Mucosa of gallbladder (tissue), 1 donor: ENCODE data around the gene PLEKHH2. TPM values are rescaled to one million over a fixed set of nuclear protein-coding genes. Genes with fewer than 3 reads are reported as not detected.

Source experiments
- DNase-seq: peaks from one replicate; pipeline ENCODE4 v3.0.0-alpha.2; 2020; ENCODE audit warnings: low spot score
- total RNA-seq: library from RNA; stranded (reverse); gene quantifications from one replicate; pipeline ENCODE4 v1.2.1, GENCODE V29; 2021
- donor health status: DM: no; HTN: no; CAD: no.

Gene PLEKHH2
- total RNA-seq, 1 donor from 2014 or later = 20.5 TPM

DNA sequence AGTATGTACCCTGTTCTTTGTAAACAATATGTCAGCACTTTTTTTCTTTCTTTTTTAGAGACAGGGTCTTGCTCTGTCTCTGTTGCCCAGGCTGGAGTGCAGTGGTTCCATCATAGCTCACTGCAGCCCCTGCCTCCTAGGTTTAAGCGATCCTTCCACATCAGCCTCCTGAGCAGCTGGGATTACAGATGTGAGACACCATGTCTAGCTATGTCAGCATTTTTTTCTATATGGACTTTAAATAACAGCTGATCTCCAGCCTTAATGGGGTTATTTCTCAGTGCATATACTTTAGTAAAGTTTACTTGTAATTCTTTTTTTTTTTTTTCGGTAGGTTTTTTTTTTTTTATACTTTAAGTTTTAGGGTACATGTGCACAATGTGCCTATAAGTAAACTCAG is 174.9 kb downstream of the PLEKHH2 start:
- no peak for DNase-seq

- no peak for DNase-seq
Observed at GRCh38 chr2:43812947-43813346, 175.9 kb downstream of the PLEKHH2 start.

DNA sequence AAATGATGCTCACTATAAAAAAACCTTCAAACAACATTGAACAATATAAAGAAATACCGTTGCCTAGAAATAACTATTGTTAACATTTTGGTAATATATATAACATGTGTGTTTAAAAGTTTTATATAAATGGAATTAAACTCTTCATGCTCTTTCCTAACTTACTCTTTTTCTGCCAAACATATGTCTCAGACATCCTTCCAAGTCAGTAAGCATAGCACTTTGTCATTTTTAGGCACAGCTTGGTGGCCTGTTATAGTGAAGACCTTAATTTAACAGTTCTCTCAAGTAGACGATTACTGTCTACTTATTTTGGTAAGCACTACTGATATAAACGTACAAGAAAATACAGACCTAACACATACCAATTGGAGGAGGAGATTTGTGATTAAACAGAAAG is 177.7 kb downstream of the PLEKHH2 start:
- DNase-seq = no peak

Other genes starting within 250 kb of the PLEKHH2 start
- 35.9 TPM for gene THADA, start 41.2 kb upstream of the PLEKHH2 start, total RNA-seq
- 0.92 TPM for gene C1GALT1C1L, start 39.2 kb downstream of the PLEKHH2 start, total RNA-seq
- 26.2 TPM for gene DYNC2LI1, start 136.8 kb downstream of the PLEKHH2 start, total RNA-seq
- gene ABCG5, start 201.6 kb downstream of the PLEKHH2 start, total RNA-seq = 3.1 TPM
- 2.6 TPM for gene ABCG8, start 201.7 kb downstream of the PLEKHH2 start, total RNA-seq